UCSD-AML1 (cell line): ENCODE data around the gene FIGNL1.

ENCODE experiments used
- DNase-seq: peaks from one replicate; lab custom pipeline; 2025; ENCODE audit not compliant: unreplicated experiment; lab: John Stamatoyannopoulos, UW

The FIGNL1 gene

GRCh38 chr7:50397971-50398324, 52.2 kb downstream of the FIGNL1 start:
- DNase-seq, result no peak

- no peak for DNase-seq
Measured at GRCh38 chr7:50397320-50397970, 52.7 kb downstream of the FIGNL1 start.

GRCh38 chr7:50396856-50397255, 53.3 kb downstream of the FIGNL1 start:
- DNase-seq, result no peak

GRCh38 chr7:50394315-50394714, 55.8 kb downstream of the FIGNL1 start:
- no peak for DNase-seq
